Stimulated activated naive CD4-positive, alpha-beta T cell treated with Interleukin-2 at 50 U/mL for 16 hours (primary cell): ENCODE results near the gene SLC25A13.

Experiments used
- DNase-seq: peaks from one replicate; lab custom pipeline; 2025; lab: John Stamatoyannopoulos, UW

Gene SLC25A13

GRCh38 chr7:96243241-96243640 lies 78.7 kb downstream of the SLC25A13 start:
- DNase-seq, result no peak

GRCh38 chr7:96241855-96242254 lies 80.0 kb downstream of the SLC25A13 start:
- no peak for DNase-seq

GRCh38 chr7:96238976-96239766 lies 82.7 kb downstream of the SLC25A13 start:
- DNase-seq, result no peak

- no peak for DNase-seq
Observed at GRCh38 chr7:96238474-96238873, 83.4 kb downstream of the SLC25A13 start.

- DNase-seq, result no peak
Observed at GRCh38 chr7:96237040-96237439, 84.9 kb downstream of the SLC25A13 start.

GRCh38 chr7:96236198-96237039 lies 85.5 kb downstream of the SLC25A13 start:
- no peak for DNase-seq

GRCh38 chr7:96235281-96235680 lies 86.6 kb downstream of the SLC25A13 start:
- no peak for DNase-seq

- no peak for DNase-seq
Observed at GRCh38 chr7:96233528-96234154, 88.3 kb downstream of the SLC25A13 start.

- DNase-seq, result no peak
Observed at GRCh38 chr7:96233084-96233483, 88.8 kb downstream of the SLC25A13 start.

- DNase-seq, result no peak
Observed at GRCh38 chr7:96228760-96229159, 93.1 kb downstream of the SLC25A13 start.

- no peak for DNase-seq
Observed at GRCh38 chr7:96225251-96225650, 96.6 kb downstream of the SLC25A13 start.

- no peak for DNase-seq
Observed at GRCh38 chr7:96224685-96225084, 97.2 kb downstream of the SLC25A13 start.

GRCh38 chr7:96224073-96224472 lies 97.8 kb downstream of the SLC25A13 start:
- DNase-seq, result no peak

GRCh38 chr7:96221888-96222287 lies 100.0 kb downstream of the SLC25A13 start:
- no peak for DNase-seq

- no peak for DNase-seq
Observed at GRCh38 chr7:96219378-96220130, 102.3 kb downstream of the SLC25A13 start.

GRCh38 chr7:96218664-96219243 lies 103.1 kb downstream of the SLC25A13 start:
- no peak for DNase-seq

GRCh38 chr7:96217147-96217546 lies 104.8 kb downstream of the SLC25A13 start:
- DNase-seq, result no peak

GRCh38 chr7:96216373-96216772 lies 105.5 kb downstream of the SLC25A13 start:
- DNase-seq, result no peak

GRCh38 chr7:96212474-96212873 lies 109.4 kb downstream of the SLC25A13 start:
- no peak for DNase-seq

GRCh38 chr7:96211954-96212353 lies 109.9 kb downstream of the SLC25A13 start:
- no peak for DNase-seq

GRCh38 chr7:96205665-96206064 lies 116.2 kb downstream of the SLC25A13 start:
- DNase-seq, result no peak

- no peak for DNase-seq
Observed at GRCh38 chr7:96204601-96205000, 117.3 kb downstream of the SLC25A13 start.
